Brain microvascular endothelial cell (primary cell): ENCODE data around the gene CES3.
A peak's percentile ranks its signal among the peaks of the same experiment; 100 is the strongest.

ENCODE experiments used
- DNase-seq: peaks from one replicate; pipeline ENCODE4 v3.0.0-alpha.2; 2020
- H3K27ac ChIP-seq: fragments of 250-450 bp; sonication (Bioruptor Pico); 2 replicates; pipeline ENCODE4 v1.5.1; 2020; ENCODE audit warnings: mild to moderate bottlenecking, moderate library complexity
- H3K27me3 ChIP-seq: fragments of 250-450 bp; sonication (Bioruptor Pico); replicated peaks from 2 replicates; pipeline ENCODE4 v1.5.1; 2020; ENCODE audit warnings: mild to moderate bottlenecking
- H3K36me3 ChIP-seq: fragments of 250-450 bp; sonication (Bioruptor Pico); replicated peaks from 2 replicates; pipeline ENCODE4 v1.5.1; 2020; ENCODE audit warnings: mild to moderate bottlenecking
- H3K4me3 ChIP-seq: 2 replicates; pipeline ENCODE4 v1.5.1; 2011; ENCODE audit warnings: low read depth, mild to moderate bottlenecking, control low read depth, low read length, moderate library complexity
- in situ Hi-C: cut with HindIII; loops from 2 replicates; pipeline ENCODE4 v1.10.0; 2017; ENCODE audit warnings: low sequenced_read_pairs, low pct_ligation_motif_present
- TF ChIP-seq, protein P1 (sequence below): IDR thresholded peaks from 2 replicates; pipeline ENCODE4 v1.5.1; 2011; ENCODE audit warnings: low read depth, mild to moderate bottlenecking, moderate library complexity, low read length, control low read depth, inconsistent platforms; ENCODE audit errors: missing control alignments

CES3 gene

DNA sequence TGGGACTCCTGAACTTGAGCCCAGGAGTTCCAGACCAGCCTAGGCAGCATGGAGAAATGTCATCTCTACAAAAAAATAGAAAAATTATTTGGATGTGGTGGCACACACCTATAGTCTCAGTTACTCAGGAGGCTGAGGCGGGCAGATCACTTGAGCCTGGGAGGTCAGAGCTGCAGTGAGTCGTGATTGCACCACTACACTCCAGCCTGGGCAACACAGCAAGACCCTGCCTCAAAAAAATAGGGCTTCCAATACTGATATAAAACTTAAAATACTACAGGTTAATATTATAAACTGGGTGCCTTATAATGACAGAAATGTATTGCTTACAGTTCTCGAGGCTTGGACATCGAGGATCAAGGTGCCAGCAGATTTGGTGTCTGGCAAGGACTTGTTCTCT is 15.1 kb upstream of the CES3 start:
- TF ChIP-seq, protein P1, sequence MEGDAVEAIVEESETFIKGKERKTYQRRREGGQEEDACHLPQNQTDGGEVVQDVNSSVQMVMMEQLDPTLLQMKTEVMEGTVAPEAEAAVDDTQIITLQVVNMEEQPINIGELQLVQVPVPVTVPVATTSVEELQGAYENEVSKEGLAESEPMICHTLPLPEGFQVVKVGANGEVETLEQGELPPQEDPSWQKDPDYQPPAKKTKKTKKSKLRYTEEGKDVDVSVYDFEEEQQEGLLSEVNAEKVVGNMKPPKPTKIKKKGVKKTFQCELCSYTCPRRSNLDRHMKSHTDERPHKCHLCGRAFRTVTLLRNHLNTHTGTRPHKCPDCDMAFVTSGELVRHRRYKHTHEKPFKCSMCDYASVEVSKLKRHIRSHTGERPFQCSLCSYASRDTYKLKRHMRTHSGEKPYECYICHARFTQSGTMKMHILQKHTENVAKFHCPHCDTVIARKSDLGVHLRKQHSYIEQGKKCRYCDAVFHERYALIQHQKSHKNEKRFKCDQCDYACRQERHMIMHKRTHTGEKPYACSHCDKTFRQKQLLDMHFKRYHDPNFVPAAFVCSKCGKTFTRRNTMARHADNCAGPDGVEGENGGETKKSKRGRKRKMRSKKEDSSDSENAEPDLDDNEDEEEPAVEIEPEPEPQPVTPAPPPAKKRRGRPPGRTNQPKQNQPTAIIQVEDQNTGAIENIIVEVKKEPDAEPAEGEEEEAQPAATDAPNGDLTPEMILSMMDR = no peak
- peaks cover 18% of the 10 kb centered on the region for H3K36me3 ChIP-seq
- H3K27me3 ChIP-seq = peaks cover 9% of the 10 kb centered on the region
- in situ Hi-C loops = no loop called here
- H3K27ac ChIP-seq = no peak overlapping the region
- no peak for DNase-seq
- H3K4me3 ChIP-seq = no peak overlapping the region

DNA sequence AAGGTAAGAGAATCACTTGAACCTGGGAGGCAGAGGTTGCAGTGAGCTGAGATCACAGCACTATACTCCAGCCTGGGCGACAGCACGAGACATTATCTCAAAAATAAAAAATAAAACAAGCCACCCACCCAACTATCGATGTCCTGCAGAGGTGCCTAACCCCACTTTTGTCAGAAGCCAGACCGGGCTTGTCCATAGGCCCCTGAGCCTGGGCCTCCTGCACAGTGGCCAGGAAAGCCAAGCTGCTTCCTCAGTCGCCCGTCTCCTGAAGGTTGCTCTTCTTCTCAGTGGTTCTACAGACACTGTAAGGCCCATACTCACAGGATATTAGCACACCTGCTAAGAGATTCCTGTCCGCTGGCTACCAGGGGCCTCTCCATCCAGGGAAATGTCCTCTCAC is 14.5 kb upstream of the CES3 start:
- H3K36me3 ChIP-seq = peaks cover 12% of the 10 kb centered on the region
- TF ChIP-seq, protein P1 = no peak
- in situ Hi-C loops = no loop called here
- no peak overlapping the region for H3K27ac ChIP-seq
- H3K27me3 ChIP-seq = peaks cover 9% of the 10 kb centered on the region
- DNase-seq = no peak
- H3K4me3 ChIP-seq = no peak overlapping the region

DNA sequence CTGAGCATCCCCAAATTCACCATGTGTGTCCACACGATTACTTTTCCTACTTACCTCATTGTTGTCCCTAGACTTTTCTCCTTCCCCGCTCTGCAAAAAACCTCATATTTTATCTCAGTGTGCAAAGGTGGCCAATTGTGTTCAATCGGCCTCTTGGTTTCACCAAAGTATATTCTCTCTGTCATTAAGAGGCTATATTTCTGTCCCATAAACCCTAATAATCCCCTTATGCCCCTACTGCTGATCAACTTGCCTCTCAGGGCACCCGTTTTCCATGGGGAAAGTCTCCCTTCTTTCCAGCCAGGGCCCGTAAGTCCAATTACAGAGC is 14.1 kb upstream of the CES3 start:
- TF ChIP-seq, protein P1 = no peak
- DNase-seq = no peak
- in situ Hi-C loops = no loop called here
- H3K4me3 ChIP-seq = no peak overlapping the region
- peaks cover 9% of the 10 kb centered on the region for H3K36me3 ChIP-seq
- H3K27me3 ChIP-seq = peaks cover 9% of the 10 kb centered on the region
- no peak overlapping the region for H3K27ac ChIP-seq

DNA sequence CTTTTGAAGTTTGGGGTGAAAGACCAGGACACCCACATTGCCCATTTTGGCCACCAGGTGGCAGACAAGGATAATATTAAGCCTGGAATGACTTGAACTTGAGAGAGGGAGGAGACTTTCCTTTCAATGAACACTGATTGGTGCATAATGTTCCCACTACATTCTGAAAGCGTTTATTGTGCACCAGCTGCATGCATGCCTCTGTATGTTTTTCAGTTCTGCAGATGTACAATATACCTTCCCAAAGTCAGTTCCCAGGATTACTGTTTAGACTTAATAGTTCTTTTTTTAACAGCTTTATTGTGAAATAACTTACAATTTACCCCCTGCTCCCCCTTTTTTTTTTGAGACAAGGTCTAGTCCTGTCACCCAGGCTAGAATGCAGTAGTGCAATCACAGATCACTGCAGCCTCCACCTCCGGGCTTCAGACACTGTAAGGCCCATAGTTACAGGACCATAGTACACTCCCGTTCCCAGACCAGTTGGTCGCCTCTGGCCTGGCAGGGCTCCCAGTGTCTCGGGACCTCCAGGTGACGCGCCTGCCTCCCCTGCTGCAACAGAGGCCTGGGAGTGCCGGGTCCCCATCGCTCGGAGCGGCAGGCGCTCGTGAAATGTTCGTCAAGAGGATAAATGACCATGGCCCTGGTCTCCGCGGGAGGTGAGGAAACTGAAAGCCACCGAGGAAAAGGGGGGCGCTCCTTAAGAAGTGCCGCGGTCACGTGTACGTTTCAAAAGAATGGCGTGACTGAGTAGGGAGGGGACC is 13.6 kb upstream of the CES3 start:
- DNase-seq = peak; percentile 79
- in situ Hi-C loops = no loop called here
- TF ChIP-seq, protein P1 = peak; percentile 91
- Histone ChIP-seq H3K4me3 (peak overlapping the region; percentile 51), H3K27me3 (peaks cover 9% of the 10 kb centered on the region), H3K27ac (no peak overlapping the region), H3K36me3 (peaks cover 4% of the 10 kb centered on the region)

DNA sequence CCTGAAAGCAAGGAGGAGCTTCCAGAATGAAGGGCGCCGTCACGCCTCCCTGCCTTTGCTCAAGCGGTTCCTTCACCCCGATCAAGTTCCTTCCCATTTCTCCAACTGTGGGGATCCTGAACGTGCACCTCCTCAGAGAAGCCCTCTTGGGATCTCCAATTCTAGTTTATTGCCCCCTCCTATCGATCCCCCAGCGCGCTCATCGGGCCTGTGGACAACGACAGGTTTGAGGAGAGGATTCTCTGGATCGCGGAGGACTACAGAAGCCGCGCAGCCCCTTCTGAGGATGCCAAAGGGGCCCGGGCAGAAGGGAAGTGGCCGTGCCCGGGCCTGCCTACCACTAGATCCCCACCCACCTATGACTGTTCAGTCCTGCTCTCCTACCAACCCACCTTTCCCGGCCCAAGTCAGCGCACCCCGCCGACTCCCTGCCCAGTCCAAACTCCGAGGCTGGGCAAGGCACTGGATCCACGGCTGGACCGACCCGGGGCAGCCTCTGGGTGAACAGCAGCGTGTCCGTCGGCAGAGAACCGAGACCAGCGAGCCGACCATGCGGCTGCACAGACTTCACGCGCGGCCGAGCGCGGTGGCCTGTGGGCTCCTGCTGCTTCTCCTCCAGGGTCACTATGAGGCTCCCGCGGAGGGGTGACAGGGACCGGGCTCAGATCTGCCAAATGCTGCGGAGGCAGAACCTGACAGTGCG is 12.8 kb upstream of the CES3 start:
- TF ChIP-seq, protein P1 = no peak
- H3K36me3 ChIP-seq = peaks cover 4% of the 10 kb centered on the region
- H3K4me3 ChIP-seq = peak overlapping the region; percentile 51
- in situ Hi-C loops = no loop called here
- DNase-seq = no peak
- H3K27ac ChIP-seq = no peak overlapping the region
- peaks cover 9% of the 10 kb centered on the region for H3K27me3 ChIP-seq
